Measurements from ENCODE around the gene MAP3K14. TPM values are rescaled to one million over a fixed set of nuclear protein-coding genes. Genes with fewer than 3 reads are reported as not detected.

The MAP3K14 gene
- total and polyA plus RNA-seq, 10 of the 15 experiments (the other 5 are each of a cell fraction or from before 2014, with no cell fraction given) = 2.1 to 33.3 (median 19.7) TPM

DNA sequence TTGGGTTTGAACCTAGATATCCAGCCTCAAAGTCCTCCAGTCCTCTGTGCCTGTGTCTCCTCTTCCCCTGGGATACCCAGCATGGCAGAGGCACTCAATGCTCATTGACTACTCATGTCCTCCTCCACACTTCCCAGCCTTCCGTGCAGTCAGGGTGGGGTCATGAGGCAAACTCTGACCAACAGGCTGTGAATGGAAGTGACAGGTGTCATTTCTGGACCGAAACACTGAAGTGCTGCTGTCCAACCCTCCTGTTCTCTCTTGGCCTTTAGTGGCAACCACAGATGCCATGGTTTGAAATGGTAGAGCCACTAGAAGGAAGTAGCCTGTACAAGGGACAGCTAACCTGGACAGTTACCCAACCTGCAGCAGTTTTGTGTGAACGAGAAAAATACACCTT is 46.7 kb upstream of the MAP3K14 start:
- ATAC-seq = no peak
- Histone ChIP-seq H4K20me1 (ENCODE audit: control insufficient read depth, insufficient read depth) (no peaks in the 10 kb centered on the region), H3K4me1 (ENCODE audit: control insufficient read depth, insufficient read depth, low read length) (0 out of 2 replicates have a peak, but pooled peaks cover 4% of the 10 kb centered on the region), H3K36me3 (ENCODE audit: control insufficient read depth in 2 of 2, insufficient read depth in 2 of 2, low read length in 1 of 2) (no peaks in the 10 kb centered on the region), H3K27ac (ENCODE audit: control insufficient read depth, insufficient read depth) (no peak overlapping the region), H2AFZ (ENCODE audit: control insufficient read depth, low read depth, low read length) (no peak overlapping the region), H3K4me2 (ENCODE audit: control insufficient read depth, insufficient read depth) (no peak overlapping the region), H3K79me2 (ENCODE audit: control insufficient read depth, insufficient read depth, low read length) (no peaks in the 10 kb centered on the region), H3K9ac (ENCODE audit: control insufficient read depth, insufficient read depth, low read length) (no peak overlapping the region), H3K9me3 (replicated peaks; ENCODE audit: control insufficient read depth, insufficient read depth, low read length) (peaks cover 7% of the 10 kb centered on the region; the same call in 2 of the 3 replicates), H3K4me3 (no peak overlapping the region), H3K27me3 (replicated peaks in 1 of 2; ENCODE audit: control insufficient read depth in 2 of 2, insufficient read depth in 2 of 2, low read length in 1 of 2) (no peaks in the 10 kb centered on the region)
- intact Hi-C loops (cut with micrococcal nuclease; ENCODE audit: unreplicated experiment) (no loop called here), in situ Hi-C loops (cut with MboI) (no loop called here)
- FAIRE-seq = no peak
- no TSS peak for BruUV-seq (replicated peaks)
- ChIA-PET RAD21 (ENCODE audit: unreplicated experiment) (interaction anchor here (0.8 kb wide), 1 partner anchor 47 kb away, joined by 3 read pairs; the partner anchor contains the start of gene MAP3K14), SMC1A (ENCODE audit: uncharacterized antibody, unreplicated experiment) (interaction anchor here (0.7 to 1.5 kb wide), 3 partner anchors 13 to 145 kb away, joined by 3 to 4 read pairs (median 4); no protein-coding TSS in a partner anchor), POLR2A (no interaction called here), CTCF (interaction anchor here (0.8 to 2.3 kb wide), 4 partner anchors 33 to 57 kb away, joined by 3 to 7 read pairs (median 4); no protein-coding TSS in a partner anchor)
- DNase-seq (ENCODE audit: low read depth, low spot score) = no peak
- 93% methylated on average over 3 of the region's 3 CpGs for WGBS (ENCODE audit: insufficient coverage, insufficient replicate concordance, low lambda C conversion rate, missing lambda C conversion rate)
- TF ChIP-seq IRF3 (IDR thresholded peaks at IDR 0.05) (no peak), EP300 (IDR thresholded peaks at IDR 0.05; ENCODE audit: borderline replicate concordance in 1 of 2, control insufficient read depth in 1 of 2, low read depth in 2 of 2, low read length in 2 of 2) (no peak), TAF1 (IDR thresholded peaks at IDR 0.05; ENCODE audit: borderline replicate concordance, low read depth, low read length) (no peak), BRCA1 (IDR thresholded peaks at IDR 0.05; ENCODE audit: low read depth, low read length) (no peak), ZNF217 (IDR thresholded peaks at IDR 0.05) (no peak), MYC (IDR thresholded peaks at IDR 0.05; ENCODE audit: insufficient read depth, insufficient read length, insufficient replicate concordance, low read length, severe bottlenecking) (no peak), YBX1 (IDR thresholded peaks at IDR 0.05) (no peak), RCOR1 (conservative IDR thresholded peaks at IDR 0.05; ENCODE audit: low read depth, low read length) (no peak), MAX (IDR thresholded peaks at IDR 0.05; ENCODE audit: low read depth, low read length) (no peak)
- TF ChIP-seq, protein P1, sequence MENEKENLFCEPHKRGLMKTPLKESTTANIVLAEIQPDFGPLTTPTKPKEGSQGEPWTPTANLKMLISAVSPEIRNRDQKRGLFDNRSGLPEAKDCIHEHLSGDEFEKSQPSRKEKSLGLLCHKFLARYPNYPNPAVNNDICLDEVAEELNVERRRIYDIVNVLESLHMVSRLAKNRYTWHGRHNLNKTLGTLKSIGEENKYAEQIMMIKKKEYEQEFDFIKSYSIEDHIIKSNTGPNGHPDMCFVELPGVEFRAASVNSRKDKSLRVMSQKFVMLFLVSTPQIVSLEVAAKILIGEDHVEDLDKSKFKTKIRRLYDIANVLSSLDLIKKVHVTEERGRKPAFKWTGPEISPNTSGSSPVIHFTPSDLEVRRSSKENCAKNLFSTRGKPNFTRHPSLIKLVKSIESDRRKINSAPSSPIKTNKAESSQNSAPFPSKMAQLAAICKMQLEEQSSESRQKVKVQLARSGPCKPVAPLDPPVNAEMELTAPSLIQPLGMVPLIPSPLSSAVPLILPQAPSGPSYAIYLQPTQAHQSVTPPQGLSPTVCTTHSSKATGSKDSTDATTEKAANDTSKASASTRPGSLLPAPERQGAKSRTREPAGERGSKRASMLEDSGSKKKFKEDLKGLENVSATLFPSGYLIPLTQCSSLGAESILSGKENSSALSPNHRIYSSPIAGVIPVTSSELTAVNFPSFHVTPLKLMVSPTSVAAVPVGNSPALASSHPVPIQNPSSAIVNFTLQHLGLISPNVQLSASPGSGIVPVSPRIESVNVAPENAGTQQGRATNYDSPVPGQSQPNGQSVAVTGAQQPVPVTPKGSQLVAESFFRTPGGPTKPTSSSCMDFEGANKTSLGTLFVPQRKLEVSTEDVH (IDR thresholded peaks at IDR 0.05; ENCODE audit: low read depth, partially characterized antibody) = no peak
- TF ChIP-seq, protein P2, sequence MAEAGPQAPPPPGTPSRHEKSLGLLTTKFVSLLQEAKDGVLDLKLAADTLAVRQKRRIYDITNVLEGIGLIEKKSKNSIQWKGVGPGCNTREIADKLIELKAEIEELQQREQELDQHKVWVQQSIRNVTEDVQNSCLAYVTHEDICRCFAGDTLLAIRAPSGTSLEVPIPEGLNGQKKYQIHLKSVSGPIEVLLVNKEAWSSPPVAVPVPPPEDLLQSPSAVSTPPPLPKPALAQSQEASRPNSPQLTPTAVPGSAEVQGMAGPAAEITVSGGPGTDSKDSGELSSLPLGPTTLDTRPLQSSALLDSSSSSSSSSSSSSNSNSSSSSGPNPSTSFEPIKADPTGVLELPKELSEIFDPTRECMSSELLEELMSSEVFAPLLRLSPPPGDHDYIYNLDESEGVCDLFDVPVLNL (IDR thresholded peaks at IDR 0.05; ENCODE audit: low read depth, low read length) = no peak
- TF ChIP-seq, protein P3, sequence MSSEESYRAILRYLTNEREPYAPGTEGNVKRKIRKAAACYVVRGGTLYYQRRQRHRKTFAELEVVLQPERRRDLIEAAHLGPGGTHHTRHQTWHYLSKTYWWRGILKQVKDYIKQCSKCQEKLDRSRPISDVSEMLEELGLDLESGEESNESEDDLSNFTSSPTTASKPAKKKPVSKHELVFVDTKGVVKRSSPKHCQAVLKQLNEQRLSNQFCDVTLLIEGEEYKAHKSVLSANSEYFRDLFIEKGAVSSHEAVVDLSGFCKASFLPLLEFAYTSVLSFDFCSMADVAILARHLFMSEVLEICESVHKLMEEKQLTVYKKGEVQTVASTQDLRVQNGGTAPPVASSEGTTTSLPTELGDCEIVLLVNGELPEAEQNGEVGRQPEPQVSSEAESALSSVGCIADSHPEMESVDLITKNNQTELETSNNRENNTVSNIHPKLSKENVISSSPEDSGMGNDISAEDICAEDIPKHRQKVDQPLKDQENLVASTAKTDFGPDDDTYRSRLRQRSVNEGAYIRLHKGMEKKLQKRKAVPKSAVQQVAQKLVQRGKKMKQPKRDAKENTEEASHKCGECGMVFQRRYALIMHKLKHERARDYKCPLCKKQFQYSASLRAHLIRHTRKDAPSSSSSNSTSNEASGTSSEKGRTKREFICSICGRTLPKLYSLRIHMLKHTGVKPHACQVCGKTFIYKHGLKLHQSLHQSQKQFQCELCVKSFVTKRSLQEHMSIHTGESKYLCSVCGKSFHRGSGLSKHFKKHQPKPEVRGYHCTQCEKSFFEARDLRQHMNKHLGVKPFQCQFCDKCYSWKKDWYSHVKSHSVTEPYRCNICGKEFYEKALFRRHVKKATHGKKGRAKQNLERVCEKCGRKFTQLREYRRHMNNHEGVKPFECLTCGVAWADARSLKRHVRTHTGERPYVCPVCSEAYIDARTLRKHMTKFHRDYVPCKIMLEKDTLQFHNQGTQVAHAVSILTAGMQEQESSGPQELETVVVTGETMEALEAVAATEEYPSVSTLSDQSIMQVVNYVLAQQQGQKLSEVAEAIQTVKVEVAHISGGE (CRISPR knock-in tag; IDR thresholded peaks at IDR 0.05) = no peak

All from GM12878 (cell line).